Measurements from ENCODE around the gene CDYL2.
"Not testable (repeated sequence)": the region's sequence is repeated elsewhere in the genome, so short reads cannot be mapped to it uniquely, and the experiment has no call there.

Gene CDYL2

DNA sequence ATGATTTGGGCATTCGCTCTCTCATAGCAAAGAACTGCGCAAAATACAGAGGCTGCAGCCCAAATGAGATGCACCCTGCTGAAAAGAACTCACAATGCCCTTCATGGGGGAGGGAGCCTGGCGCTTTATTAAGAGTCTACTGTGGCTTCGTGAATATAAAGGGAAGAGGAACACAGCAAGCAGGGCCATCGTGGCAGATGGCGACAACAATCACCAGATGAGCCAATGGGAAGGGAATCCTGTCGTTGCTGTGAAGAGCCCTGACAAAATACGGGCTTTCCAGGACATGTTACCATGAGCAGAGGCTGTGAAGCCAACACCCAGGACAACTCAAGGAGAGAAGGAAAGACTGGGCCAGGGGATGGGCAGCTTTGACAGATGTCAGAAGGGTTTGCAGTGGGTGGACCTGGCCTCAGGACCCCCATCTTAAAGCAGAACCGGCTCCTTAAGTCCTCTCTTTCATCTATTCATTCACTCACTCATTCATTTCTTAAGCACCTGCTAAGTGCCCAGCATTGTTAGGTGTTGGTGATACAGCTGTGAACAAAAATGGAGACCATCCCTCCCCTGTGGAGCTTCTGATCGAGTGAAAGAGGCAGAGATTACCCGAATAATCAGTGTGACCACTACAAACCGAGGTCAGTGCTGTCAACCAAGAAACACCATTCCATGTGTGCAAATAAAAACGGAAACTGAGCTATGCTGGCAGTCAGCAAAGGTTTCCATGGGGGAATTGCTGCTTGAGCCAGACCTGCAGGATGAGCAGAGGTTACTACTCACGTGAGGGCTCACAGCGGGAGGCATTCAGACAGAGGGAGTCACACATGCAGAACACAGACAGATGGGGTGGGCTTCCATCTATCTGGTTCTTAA, 137.8 kb downstream of the CDYL2 start:
- no peak for DNase-seq

- no peak for DNase-seq
These were observed 139.0 kb downstream of the CDYL2 start for GRCh38 chr16:80665356-80665755.

DNA sequence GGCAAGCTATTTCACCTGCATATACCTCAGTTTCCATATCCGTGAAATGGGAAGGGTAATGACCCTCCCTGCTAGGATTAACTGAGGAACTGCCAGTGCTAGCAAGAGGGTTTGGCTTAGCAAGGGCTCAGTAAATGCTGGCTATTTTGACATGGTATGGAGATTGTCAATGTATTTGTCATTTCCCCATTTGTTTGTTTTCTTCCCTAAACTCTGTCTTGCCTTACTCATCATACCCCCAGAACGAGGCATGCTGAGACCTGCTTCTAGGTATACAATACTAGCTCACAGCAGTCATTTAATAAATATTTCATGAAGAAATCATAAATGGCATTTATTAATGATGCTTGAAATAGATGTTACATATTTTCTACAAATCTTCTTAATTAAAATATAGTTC, 139.6 kb downstream of the CDYL2 start:
- no peak for DNase-seq

GRCh38 chr16:80664226-80664625, 140.2 kb downstream of the CDYL2 start:
- no peak for DNase-seq

- no peak for DNase-seq
These were observed 141.3 kb downstream of the CDYL2 start for GRCh38 chr16:80663078-80663477.

GRCh38 chr16:80659865-80660264, 144.5 kb downstream of the CDYL2 start:
- DNase-seq: no peak

DNA sequence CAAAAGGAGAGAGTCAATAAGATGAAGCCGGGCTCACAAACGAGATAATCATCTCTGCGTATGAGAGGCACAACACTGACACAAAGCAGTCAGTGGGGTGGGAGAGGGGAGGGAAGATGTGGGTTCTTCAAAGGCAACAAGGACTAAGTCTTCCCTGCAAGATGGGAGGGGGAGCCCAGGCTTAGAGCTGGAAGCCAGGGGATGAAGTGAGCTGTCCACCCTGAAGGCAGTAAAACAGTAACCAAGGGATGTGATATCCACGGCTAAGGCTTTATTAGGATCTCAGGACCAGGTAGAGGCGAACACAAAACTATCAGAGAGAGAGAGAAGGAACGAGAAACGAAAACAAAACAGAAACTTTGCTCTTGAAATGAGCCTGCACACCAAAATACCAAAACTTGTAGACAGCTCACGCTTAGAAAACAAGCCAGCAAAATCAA, 147.7 kb downstream of the CDYL2 start:
- no peak for DNase-seq

GRCh38 chr16:80656161-80656560, 148.2 kb downstream of the CDYL2 start:
- DNase-seq: no peak

- no peak for DNase-seq
These were observed 148.6 kb downstream of the CDYL2 start for GRCh38 chr16:80655751-80656150.

- no peak for DNase-seq
These were observed 150.1 kb downstream of the CDYL2 start for GRCh38 chr16:80654094-80654862.

GRCh38 chr16:80652441-80652840, 152.0 kb downstream of the CDYL2 start:
- DNase-seq: no peak

GRCh38 chr16:80650281-80650680, 154.1 kb downstream of the CDYL2 start:
- not testable (repeated sequence) for DNase-seq

DNA sequence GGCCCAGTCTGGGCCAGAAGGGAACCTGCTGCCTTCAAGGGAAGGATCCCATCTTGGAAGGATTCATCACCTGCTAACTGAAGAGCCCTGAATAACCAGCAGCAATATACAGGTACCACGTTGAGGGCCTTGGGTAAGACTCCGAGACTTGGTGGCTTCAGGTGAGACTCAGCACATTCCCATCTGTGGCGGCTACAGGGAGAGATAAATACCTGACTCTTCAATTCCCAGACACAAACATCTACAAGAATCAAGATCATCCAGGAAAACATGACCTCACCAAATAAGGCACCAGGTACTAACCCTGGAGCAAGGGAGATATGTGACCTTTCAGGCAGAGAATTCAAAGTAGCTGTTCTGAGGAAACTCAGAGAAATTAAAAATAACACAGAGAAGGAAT, 164.1 kb downstream of the CDYL2 start:
- DNase-seq: no peak

- no peak for DNase-seq
These were observed 164.8 kb downstream of the CDYL2 start for GRCh38 chr16:80639636-80640035.

DNA sequence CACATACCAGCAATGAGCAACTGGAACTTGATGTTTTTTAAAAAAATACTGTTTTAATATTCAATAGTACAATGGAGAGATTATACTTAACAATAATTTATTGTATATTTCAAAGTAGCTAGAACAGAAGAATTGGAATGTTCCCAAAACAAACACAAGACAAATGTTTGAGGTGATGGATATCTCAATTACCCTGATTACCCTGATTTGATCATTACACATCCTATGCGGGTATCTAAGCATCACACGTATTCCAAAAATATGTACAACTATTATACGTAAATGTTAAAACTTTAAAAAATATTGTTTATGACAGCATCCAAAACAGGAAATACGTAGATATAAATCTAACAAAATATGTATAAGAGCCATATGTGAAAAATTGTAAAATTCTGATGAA, 166.8 kb downstream of the CDYL2 start:
- DNase-seq: no peak

- no peak for DNase-seq
These were observed 172.8 kb downstream of the CDYL2 start for GRCh38 chr16:80631581-80631980.

DNA sequence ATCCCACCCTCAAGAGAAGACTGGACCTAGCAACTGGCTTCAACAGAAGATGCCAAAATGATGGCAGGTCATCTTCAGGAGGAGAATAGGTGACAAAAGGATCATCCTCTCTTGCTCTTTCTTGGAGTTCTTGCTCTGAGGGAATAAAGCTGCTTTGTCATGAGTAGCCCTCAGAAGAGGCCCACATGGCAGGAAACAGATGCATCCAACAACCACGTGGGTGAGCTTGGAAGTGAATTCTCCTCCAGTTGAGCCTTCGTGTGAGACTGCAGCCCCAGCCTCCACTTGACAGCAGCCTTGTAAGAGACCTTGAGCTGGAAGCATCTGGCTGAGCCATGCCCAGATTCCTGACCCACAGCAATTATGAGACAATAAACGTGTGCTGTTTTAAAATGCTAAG, 176.1 kb downstream of the CDYL2 start:
- DNase-seq: no peak

DNA sequence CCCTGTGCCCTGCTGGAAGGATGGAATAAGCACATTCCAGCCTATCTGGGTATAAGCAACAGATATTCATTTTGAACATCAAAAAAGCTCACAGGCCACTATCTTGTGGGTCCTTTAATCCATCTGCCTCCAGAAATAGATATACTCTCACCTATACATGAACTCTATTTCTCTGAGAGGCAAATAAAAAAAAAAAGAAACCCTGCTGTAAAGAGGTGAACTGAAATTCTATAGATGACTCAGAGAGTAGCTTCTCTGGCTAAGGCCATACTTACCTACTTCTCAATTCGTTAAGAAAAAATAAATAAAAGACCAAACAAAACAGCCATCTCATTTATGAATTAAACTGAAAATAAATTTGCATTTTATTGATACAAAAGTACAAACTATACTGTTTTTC, 177.3 kb downstream of the CDYL2 start:
- no peak for DNase-seq

DNA sequence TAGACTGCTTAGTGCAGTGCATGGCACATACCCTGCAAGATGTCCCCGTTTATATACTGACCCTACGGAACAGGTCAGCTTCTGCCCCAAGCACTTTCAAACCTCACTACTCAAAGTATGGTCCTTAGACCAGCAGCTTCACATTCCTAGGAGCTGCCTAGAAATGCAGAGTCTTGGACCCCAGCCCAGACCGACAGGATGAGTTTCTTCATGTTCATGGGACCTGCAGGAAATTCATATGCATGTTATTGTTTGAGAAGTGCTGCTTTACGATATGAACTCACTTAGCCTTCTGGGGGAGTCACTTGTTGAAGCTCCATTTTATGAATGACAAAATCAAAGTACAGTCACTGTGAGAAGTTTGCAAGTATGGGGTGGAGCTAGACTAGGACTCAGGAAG, 181.0 kb downstream of the CDYL2 start:
- no peak for DNase-seq

GRCh38 chr16:80622007-80622406, 182.4 kb downstream of the CDYL2 start:
- no peak for DNase-seq

DNA sequence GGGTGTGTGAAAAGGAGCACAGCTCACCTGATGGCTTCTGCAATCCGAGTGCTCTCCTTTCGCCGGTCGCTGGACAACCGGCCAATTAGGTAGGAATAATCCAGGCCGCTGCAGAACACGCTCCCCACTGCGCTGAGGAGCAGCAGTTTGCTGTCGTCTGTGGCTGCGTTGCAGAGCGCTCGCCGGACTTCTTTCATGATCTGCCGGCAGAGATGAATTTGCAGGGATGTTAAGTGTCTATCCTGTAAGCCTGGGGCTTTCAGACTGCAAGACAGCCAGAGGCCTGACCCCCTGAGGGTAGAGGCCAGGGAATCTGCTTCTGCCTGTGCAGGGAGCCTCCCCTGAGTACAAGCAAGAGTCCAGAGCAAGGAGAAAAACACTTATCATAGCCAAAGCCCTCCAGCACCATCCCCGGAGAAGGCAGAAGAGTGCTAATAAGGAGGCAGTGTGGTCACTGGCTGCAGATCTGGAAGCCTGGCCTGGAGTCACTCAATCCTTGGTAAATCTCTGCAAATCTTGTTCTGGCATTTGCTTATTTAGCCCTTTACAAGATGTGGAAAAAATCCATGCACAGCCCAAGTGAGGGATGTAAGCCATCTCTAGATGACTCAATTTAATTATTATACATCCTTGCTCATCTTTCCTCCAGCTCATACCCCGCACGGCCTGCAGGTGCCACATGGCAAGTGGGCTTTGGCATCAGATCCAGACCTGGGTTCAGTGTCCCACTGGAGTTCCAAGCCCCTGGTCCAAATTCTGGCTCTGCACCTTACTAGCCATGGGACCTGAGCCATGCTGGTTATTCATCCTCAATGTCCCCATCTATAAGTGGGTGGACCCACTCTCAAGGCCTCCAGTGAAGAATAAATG, 183.4 kb downstream of the CDYL2 start:
- DNase-seq: no peak

GRCh38 chr16:80619824-80620223, 184.6 kb downstream of the CDYL2 start:
- no peak for DNase-seq
